HG02885 (cell line): ENCODE measurements around the gene NOTUM.

ENCODE experiments used
- ATAC-seq: cut with Tn5 transposase; IDR thresholded peaks from one replicate; pipeline ENCODE4 v1.9.1; 2021; ENCODE audit warnings: mild to moderate bottlenecking; ENCODE audit not compliant: unreplicated experiment, poor library complexity

The NOTUM gene

GRCh38 chr17:81961087-81961511 is at the start of gene NOTUM:
TSS of gene NOTUM (minus strand) at chr17:81961187. CDS start at chr17:81960909, 278 bp downstream.
- ATAC-seq: no peak

GRCh38 chr17:82009413-82009812 is 48.4 kb upstream of the NOTUM start:
- no peak for ATAC-seq

DNA sequence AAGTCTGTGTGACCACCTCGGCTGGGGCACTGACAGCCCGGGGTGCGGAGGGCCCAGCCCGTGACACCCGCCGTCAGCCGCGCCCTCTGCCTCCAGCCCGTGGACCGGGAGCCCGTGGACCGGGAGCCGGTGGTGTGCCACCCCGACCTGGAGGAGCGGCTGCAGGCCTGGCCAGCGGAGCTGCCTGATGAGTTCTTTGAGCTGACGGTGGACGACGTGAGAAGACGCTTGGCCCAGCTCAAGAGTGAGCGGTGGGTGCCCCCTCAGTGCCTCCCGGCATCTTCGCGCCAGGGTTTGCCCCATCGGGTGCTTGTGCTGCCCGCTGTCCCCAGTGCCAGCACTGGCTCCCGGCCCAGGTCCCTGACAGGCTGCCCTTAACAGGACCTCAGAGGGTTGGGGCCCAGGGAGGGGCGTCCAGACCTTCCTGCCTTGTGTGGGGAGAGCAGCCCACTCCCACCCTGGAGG is 48.0 kb upstream of the NOTUM start:
- no peak for ATAC-seq

GRCh38 chr17:82008258-82008940 is 47.4 kb upstream of the NOTUM start:
- no peak for ATAC-seq

DNA sequence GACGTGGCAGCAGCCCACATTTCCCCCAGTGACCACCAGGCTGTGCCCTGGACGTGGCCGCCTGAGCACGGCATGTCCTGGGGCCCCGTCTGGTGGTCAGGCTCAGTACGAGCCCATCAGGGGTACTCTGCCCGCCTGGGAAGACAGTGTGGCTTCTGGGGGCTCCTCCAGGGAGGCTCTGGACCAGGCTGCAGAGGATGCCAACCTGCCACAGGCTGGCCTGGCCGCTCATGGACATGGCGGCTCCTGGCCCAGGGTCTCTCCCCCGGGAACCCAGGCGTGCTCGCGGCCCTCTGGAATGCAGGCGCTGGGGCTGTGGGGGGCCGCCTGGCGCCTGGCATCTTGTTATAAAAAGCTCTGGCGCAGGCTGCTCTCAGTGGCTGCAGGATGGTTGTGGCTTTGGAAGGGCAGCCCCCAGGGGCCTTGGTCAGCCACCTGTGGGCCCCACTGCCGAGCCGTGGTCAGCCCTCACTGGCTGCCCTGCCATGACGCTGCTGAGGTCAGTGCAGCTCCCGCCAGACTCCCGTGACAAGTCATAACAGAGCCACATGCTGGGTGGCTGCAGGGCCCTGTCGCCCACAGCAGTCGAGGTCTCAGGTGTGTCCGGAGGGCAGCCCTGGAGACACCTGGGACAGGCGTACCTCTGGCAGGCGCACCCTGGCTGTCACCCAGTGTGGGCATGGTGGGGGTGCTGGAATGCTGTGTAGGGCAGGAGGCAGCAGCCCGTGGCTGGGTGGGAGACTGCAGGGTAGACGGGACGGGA is 46.7 kb upstream of the NOTUM start:
- no peak for ATAC-seq

DNA sequence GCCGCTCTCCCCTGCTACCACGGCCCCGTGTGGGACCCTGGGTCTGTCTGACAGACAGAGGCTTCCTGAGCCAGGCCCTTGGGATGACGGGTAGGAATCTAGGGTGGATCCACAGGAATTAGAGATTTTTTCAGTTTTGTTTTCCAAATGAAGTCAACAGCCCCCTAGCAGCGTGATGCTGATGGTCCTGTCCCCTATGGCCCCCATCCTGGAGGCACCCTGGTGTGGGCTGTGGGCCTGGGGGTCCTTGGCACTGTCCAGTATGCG is 46.2 kb upstream of the NOTUM start:
- ATAC-seq: no peak

DNA sequence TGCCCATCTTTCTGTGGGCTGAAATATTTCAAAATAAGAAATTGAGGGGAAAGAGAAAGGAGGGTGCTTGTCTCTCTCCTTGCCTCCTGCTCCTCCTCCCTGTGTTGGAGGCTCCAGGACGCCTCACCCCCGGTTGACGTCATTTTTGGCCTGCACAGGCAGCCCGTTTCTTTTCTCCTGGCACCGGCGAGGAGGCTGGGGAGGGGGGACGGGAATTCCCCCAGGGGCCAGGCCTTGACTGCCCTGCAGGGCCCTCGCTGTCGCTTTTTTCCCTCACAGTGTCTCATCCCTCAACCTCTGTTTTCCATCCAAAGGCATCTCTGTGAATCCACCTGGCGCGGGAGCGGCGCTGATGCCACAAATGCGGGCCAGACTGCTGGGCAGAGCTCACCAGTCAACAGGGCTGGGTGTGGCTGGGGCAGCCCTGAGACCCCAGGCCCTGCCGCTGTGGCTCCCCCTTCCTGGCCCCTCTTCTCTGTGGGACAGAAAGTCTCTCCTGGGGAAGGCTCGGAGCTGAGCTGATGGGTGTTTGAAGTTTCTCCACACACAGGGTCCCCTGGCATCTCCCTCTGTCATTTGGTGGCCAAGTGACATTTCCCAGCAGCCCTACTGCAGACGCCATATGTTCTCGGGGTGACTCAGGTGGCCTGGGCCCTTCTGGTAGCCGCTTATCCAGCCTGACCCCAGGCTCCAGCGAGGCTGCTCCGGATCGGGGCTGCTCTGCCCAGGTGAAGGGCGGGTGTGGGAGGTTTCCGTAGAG is 45.7 kb upstream of the NOTUM start:
- no peak for ATAC-seq

DNA sequence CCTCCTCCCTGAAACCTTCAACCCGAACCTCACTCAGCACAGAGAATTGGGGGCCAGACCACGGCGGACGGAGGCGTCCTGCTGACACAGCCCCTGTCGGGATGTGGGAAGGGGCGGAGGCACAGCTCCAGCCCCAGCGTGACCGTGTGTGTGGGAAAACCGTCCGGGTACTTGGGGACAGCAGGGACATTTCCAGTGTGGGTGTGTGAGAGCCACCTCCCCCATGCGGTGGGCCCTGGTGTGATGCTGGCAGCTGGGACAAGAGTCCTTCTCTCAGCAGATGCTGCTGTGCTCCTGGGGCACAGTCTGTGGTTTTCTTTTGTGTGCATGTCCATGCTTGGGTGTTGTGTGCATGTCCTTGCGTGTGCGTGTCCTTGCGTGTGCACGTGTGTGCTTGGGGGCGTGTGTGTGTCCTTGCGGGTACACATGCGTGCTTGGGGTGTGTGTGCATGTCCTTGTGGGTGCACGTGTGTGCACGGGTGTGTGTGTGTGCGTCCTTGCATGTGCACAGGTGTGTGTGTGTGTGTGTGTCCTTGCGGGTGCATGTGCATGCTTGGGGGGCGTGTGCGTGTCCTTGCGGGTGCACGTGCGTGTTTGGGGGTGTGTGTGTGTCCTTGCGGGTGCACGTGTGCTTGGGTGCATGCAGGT is 44.8 kb upstream of the NOTUM start:
- no peak for ATAC-seq

- no peak for ATAC-seq
Observed at GRCh38 chr17:82004517-82005455, 43.8 kb upstream of the NOTUM start.

DNA sequence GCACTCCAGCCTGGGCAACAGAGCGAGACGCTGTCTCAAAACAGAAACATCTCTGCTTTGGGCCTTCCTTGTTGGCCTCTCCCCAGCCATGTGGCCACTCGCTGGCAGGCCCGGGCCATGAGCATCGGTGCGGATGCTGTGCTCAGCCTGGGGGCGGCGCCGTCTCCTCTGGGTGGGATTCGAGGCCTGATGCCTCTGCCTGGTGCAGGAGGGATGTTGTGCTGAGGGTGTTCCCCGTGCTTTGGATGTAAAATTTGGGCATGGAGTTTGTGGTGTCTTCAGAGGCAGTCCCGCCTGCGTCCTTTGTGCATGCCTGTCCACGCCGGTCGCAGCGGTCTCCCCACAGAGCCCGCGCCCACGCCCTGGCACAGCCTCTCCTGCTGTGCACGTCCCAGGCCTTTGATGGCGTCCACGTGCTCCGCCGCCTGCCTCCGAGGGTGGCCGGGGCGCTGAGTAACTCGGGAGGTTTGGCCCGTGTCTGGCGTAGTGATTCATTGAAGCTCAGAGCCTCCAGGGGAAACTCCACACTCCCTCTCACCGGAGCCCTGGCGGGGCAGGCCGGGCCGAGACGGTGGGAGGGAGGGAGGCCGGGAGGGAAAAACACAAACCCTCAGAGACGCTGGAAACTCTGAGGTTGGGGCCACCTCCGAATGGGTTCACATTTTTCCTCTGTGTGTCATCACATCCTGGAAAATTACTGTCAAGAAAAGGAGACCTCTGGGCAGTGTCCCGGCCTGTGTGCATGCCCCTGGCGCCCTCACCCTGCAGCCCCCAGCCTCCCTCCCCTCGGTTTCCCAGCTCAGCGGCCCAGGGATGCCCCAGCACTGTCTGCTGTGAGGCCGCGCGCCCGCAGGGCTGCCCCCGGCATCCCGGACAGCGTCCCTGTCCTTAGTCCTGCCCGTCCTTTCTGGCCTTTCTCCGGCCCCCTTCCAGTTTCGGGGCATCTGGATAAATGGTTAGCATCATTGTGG is 42.7 kb upstream of the NOTUM start:
- no peak for ATAC-seq

GRCh38 chr17:82001571-82002056 is 40.6 kb upstream of the NOTUM start:
- ATAC-seq: no peak

- ATAC-seq: no peak
Observed at GRCh38 chr17:82000803-82001570, 40.0 kb upstream of the NOTUM start.

- no peak for ATAC-seq
Observed at GRCh38 chr17:81999976-82000802, 39.2 kb upstream of the NOTUM start.

DNA sequence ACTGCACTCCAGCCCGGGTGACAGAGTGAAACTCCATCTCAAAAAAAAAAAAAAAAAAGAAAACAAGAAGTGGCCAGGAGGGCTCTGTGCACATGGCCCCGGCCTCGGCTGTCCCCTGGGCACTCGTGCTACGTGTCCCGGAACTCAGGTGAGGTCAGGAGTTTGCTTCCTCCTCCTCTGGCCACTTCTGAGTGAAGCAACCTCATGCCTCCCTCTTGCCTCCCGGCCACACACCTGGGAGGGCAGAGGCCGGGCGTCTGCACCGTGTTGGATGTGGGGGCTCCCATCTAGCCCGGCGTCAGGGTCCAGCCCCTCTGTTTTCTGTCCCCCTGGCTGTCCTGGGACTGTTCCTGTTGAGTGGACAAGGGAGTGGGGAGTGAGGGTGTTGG is 38.6 kb upstream of the NOTUM start:
- ATAC-seq: no peak

DNA sequence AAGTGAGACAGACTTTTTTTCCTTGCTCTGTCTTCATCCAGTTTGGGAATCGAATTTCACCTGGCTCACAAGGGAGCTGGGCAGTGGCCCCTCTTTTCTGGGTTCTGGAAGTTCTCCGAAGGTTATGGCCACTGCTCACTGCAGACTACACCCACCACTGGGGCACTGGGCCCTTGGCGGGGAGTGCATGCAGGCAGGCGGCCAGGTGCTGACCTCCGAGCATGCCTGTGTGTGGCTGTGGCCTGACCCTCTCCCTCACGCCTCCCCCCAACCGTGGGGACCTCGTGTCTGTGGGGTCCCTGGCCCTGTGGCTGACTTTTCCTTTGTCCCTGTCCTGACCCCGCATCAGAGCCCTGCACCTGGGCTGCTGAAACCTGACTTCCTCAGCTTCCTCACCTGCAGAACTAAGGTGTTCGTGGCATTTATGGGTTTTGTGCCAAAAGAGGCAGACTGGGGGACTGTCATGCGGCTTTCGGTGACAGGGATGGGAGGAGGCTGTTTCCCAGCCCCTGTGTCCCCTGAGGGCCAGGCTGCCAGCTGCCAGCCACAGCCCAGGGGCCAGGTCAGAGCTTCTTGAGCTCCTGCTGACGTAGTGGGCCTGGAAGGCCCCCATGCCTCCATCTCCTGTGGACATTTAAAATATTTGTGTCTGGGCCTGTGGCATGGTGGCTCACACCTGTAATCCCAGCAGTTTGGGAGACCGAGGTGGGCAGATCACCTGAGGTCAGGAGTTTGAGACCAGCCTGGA is 37.9 kb upstream of the NOTUM start:
- no peak for ATAC-seq

- ATAC-seq: no peak
Observed at GRCh38 chr17:81998212-81998611, 37.2 kb upstream of the NOTUM start.
